ENCODE results near the gene CDAN1. TPM values are rescaled to one million over a fixed set of nuclear protein-coding genes. Genes with fewer than 3 reads are reported as not detected.
A peak's percentile ranks its signal among the peaks of the same experiment; 100 is the strongest.

Gene CDAN1
- total RNA-seq, 1 experiment from 2014 or later = 17.8 TPM

- Histone ChIP-seq H3K27me3 (no peaks in the 10 kb centered on the region), H3K36me3 (peaks cover 76% of the 10 kb centered on the region), H3K27ac (no peak overlapping the region), H3K4me3 (no peak overlapping the region), H3K9me3 (replicated peaks) (no peaks in the 10 kb centered on the region), H3K4me1 (peaks cover 6% of the 10 kb centered on the region; the same call in 1 of the 2 replicates)
- no peak for DNase-seq
These were observed 8.0 kb downstream of the CDAN1 start for GRCh38 chr15:42728972-42729371.

- Histone ChIP-seq H3K4me1 (peaks cover 6% of the 10 kb centered on the region; the same call in 1 of the 2 replicates), H3K27me3 (no peaks in the 10 kb centered on the region), H3K36me3 (peaks cover 78% of the 10 kb centered on the region), H3K4me3 (no peak overlapping the region), H3K9me3 (replicated peaks) (no peaks in the 10 kb centered on the region), H3K27ac (no peak overlapping the region; the same call in 1 of the 2 replicates)
- DNase-seq = peak; percentile 47 to 66
These were observed 8.4 kb downstream of the CDAN1 start for GRCh38 chr15:42728560-42728959.

- no peak overlapping the region for H3K4me3 ChIP-seq
- no peak for DNase-seq
- H3K27ac ChIP-seq = no peak overlapping the region; the same call in 1 of the 2 replicates
- H3K27me3 ChIP-seq = no peaks in the 10 kb centered on the region
- peaks cover 6% of the 10 kb centered on the region; the same call in 1 of the 2 replicates for H3K4me1 ChIP-seq
- H3K9me3 ChIP-seq (replicated peaks) = no peaks in the 10 kb centered on the region
- H3K36me3 ChIP-seq = peaks cover 81% of the 10 kb centered on the region
These were observed 9.1 kb downstream of the CDAN1 start for GRCh38 chr15:42727750-42728381.

- DNase-seq = no peak
- Histone ChIP-seq H3K4me1 (peaks cover 6% of the 10 kb centered on the region; the same call in 1 of the 2 replicates), H3K36me3 (peaks cover 66% of the 10 kb centered on the region), H3K27ac (no peak overlapping the region), H3K9me3 (replicated peaks) (no peaks in the 10 kb centered on the region), H3K27me3 (no peaks in the 10 kb centered on the region), H3K4me3 (no peak overlapping the region)
These were observed 10.8 kb downstream of the CDAN1 start for GRCh38 chr15:42726114-42726513.

GRCh38 chr15:42725331-42725903 is 11.5 kb downstream of the CDAN1 start:
- Histone ChIP-seq H3K4me3 (no peak overlapping the region), H3K27me3 (no peaks in the 10 kb centered on the region), H3K4me1 (peaks cover 6% of the 10 kb centered on the region; the same call in 1 of the 2 replicates), H3K27ac (no peak overlapping the region), H3K36me3 (peaks cover 66% of the 10 kb centered on the region), H3K9me3 (replicated peaks) (no peaks in the 10 kb centered on the region)
- DNase-seq = no peak

GRCh38 chr15:42724276-42724675 is 12.7 kb downstream of the CDAN1 start:
- H3K4me3 ChIP-seq = no peak overlapping the region
- H3K36me3 ChIP-seq = peaks cover 60% of the 10 kb centered on the region
- H3K9me3 ChIP-seq (replicated peaks) = no peaks in the 10 kb centered on the region
- H3K4me1 ChIP-seq = peaks cover 6% of the 10 kb centered on the region; the same call in 1 of the 2 replicates
- no peak for DNase-seq
- H3K27ac ChIP-seq = no peak overlapping the region
- no peaks in the 10 kb centered on the region for H3K27me3 ChIP-seq

GRCh38 chr15:42723068-42723467 is 13.9 kb downstream of the CDAN1 start:
- Histone ChIP-seq H3K4me3 (no peak overlapping the region), H3K36me3 (peaks cover 57% of the 10 kb centered on the region), H3K27ac (no peak overlapping the region), H3K9me3 (replicated peaks) (no peaks in the 10 kb centered on the region), H3K4me1 (no peaks in the 10 kb centered on the region), H3K27me3 (no peaks in the 10 kb centered on the region)
- no peak for DNase-seq

GRCh38 chr15:42721916-42722315 is 15.0 kb downstream of the CDAN1 start:
- Histone ChIP-seq H3K4me1 (no peaks in the 10 kb centered on the region), H3K27ac (no peak overlapping the region), H3K9me3 (replicated peaks) (no peaks in the 10 kb centered on the region), H3K36me3 (peaks cover 47% of the 10 kb centered on the region), H3K27me3 (no peaks in the 10 kb centered on the region), H3K4me3 (no peak overlapping the region)
- DNase-seq = no peak

- no peaks in the 10 kb centered on the region for H3K9me3 ChIP-seq (replicated peaks)
- no peak overlapping the region for H3K4me3 ChIP-seq
- no peaks in the 10 kb centered on the region for H3K27me3 ChIP-seq
- peaks cover 39% of the 10 kb centered on the region for H3K36me3 ChIP-seq
- no peak for DNase-seq
- no peaks in the 10 kb centered on the region for H3K4me1 ChIP-seq
- no peak overlapping the region for H3K27ac ChIP-seq
These were observed 15.9 kb downstream of the CDAN1 start for GRCh38 chr15:42721016-42721415.

- no peaks in the 10 kb centered on the region for H3K4me1 ChIP-seq
- no peak for DNase-seq
These were observed 16.9 kb downstream of the CDAN1 start for GRCh38 chr15:42720071-42720470.

GRCh38 chr15:42719043-42719442 is 17.9 kb downstream of the CDAN1 start:
- H3K9me3 ChIP-seq (replicated peaks) = no peaks in the 10 kb centered on the region
- DNase-seq = no peak
- H3K27ac ChIP-seq = no peak overlapping the region
- no peaks in the 10 kb centered on the region for H3K4me1 ChIP-seq
- no peaks in the 10 kb centered on the region for H3K27me3 ChIP-seq
- H3K4me3 ChIP-seq = no peak overlapping the region
- peaks cover 26% of the 10 kb centered on the region for H3K36me3 ChIP-seq

More at GRCh38 chr15:42720071-42720470, 16.9 kb downstream of the CDAN1 start:
- Histone ChIP-seq H3K9me3 (replicated peaks) (no peaks in the 10 kb centered on the region), H3K36me3 (peaks cover 32% of the 10 kb centered on the region), H3K4me3 (no peak overlapping the region), H3K27ac (no peak overlapping the region), H3K27me3 (no peaks in the 10 kb centered on the region)

GRCh38 chr15:42716626-42717025 is 20.3 kb downstream of the CDAN1 start:
- no peak overlapping the region for H3K4me3 ChIP-seq
- no peak overlapping the region for H3K27ac ChIP-seq
- DNase-seq = no peak
- no peaks in the 10 kb centered on the region for H3K27me3 ChIP-seq
- H3K36me3 ChIP-seq = peaks cover 19% of the 10 kb centered on the region; the same call in 1 of the 2 replicates
- no peaks in the 10 kb centered on the region for H3K4me1 ChIP-seq
- H3K9me3 ChIP-seq (replicated peaks) = no peaks in the 10 kb centered on the region

- Histone ChIP-seq H3K27ac (no peak overlapping the region), H3K36me3 (peaks cover 22% of the 10 kb centered on the region; the same call in 1 of the 2 replicates), H3K4me3 (no peak overlapping the region), H3K27me3 (no peaks in the 10 kb centered on the region), H3K4me1 (no peaks in the 10 kb centered on the region), H3K9me3 (replicated peaks) (no peaks in the 10 kb centered on the region)
- no peak for DNase-seq
These were observed 20.8 kb downstream of the CDAN1 start for GRCh38 chr15:42716125-42716524.

GRCh38 chr15:42712584-42712983 is 24.3 kb downstream of the CDAN1 start:
- no peaks in the 10 kb centered on the region for H3K9me3 ChIP-seq (replicated peaks)
- no peak for DNase-seq
- no peaks in the 10 kb centered on the region for H3K4me1 ChIP-seq
- no peaks in the 10 kb centered on the region for H3K27me3 ChIP-seq
- no peak overlapping the region for H3K27ac ChIP-seq
- H3K36me3 ChIP-seq = peaks cover 7% of the 10 kb centered on the region; the same call in 1 of the 2 replicates
- H3K4me3 ChIP-seq = no peak overlapping the region

- H3K36me3 ChIP-seq = peaks cover 8% of the 10 kb centered on the region; the same call in 1 of the 2 replicates
- no peaks in the 10 kb centered on the region for H3K27me3 ChIP-seq
- no peak for DNase-seq
- no peaks in the 10 kb centered on the region for H3K9me3 ChIP-seq (replicated peaks)
- no peaks in the 10 kb centered on the region for H3K4me1 ChIP-seq
- no peak overlapping the region for H3K4me3 ChIP-seq
- H3K27ac ChIP-seq = no peak overlapping the region
These were observed 25.2 kb downstream of the CDAN1 start for GRCh38 chr15:42711746-42712145.
